NB4 (cell line): ENCODE results near the gene PDE6G.

Experiments used
- MYC ChIP-seq: IDR thresholded peaks from 2 replicates; pipeline ENCODE4 v1.6.1; 2011; ENCODE audit warnings: low read depth, low read length
- POLR2A ChIP-seq: IDR thresholded peaks from 2 replicates; pipeline ENCODE4 v1.6.1; 2011; ENCODE audit warnings: mild to moderate bottlenecking; ENCODE audit not compliant: insufficient read length; ENCODE audit errors: extremely low read depth
- TF ChIP-seq, protein P1 (sequence below): IDR thresholded peaks from one replicate; pipeline ENCODE4 v1.5.1; 2012; ENCODE audit warnings: low read depth, low read length
- TF ChIP-seq, protein P2 (sequence below): IDR thresholded peaks from 2 replicates; pipeline ENCODE4 v1.6.1; 2011; ENCODE audit warnings: low read depth, low read length

GRCh38 chr17:81659038-81659437, 2.7 kb upstream of the PDE6G start:
- TF ChIP-seq, protein P1, sequence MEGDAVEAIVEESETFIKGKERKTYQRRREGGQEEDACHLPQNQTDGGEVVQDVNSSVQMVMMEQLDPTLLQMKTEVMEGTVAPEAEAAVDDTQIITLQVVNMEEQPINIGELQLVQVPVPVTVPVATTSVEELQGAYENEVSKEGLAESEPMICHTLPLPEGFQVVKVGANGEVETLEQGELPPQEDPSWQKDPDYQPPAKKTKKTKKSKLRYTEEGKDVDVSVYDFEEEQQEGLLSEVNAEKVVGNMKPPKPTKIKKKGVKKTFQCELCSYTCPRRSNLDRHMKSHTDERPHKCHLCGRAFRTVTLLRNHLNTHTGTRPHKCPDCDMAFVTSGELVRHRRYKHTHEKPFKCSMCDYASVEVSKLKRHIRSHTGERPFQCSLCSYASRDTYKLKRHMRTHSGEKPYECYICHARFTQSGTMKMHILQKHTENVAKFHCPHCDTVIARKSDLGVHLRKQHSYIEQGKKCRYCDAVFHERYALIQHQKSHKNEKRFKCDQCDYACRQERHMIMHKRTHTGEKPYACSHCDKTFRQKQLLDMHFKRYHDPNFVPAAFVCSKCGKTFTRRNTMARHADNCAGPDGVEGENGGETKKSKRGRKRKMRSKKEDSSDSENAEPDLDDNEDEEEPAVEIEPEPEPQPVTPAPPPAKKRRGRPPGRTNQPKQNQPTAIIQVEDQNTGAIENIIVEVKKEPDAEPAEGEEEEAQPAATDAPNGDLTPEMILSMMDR: no peak
- no peak for TF ChIP-seq POLR2A
- TF ChIP-seq MYC: no peak
- TF ChIP-seq, protein P2, sequence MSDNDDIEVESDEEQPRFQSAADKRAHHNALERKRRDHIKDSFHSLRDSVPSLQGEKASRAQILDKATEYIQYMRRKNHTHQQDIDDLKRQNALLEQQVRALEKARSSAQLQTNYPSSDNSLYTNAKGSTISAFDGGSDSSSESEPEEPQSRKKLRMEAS: no peak
